ENCODE data around the gene SIRT5. TPM values are rescaled to one million over a fixed set of nuclear protein-coding genes. Genes with fewer than 3 reads are reported as not detected.

Gene SIRT5
- polyA plus RNA-seq, 1 donor from 2014 or later: 15.9 TPM

DNA sequence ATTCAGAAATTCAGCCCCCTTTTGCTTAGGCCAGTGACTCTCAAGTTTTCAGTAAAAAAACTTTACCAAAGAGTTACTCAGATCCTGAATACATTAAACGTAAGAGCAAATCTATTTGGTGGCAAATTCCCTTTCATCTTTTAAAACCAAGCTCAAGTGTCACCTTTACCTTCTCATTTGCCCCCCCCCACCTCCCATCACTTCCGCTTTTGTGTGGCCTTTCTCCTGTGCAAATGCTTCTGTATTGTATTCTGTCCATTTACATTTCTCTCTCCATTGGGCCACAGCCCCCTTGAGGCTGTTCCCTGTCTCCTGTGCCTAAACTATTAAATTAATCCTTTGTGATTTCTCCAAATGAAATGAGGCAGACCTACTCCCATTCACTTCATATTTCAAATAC is 42.7 kb downstream of the SIRT5 start:
- H3K4me2 ChIP-seq (ENCODE audit: low read length): peak overlapping the region; percentile 93
- peaks cover 22% of the 10 kb centered on the region for H3K36me3 ChIP-seq (ENCODE audit: insufficient read depth, low read length)
- H3K27ac ChIP-seq (ENCODE audit: low read length): no peak overlapping the region

DNA sequence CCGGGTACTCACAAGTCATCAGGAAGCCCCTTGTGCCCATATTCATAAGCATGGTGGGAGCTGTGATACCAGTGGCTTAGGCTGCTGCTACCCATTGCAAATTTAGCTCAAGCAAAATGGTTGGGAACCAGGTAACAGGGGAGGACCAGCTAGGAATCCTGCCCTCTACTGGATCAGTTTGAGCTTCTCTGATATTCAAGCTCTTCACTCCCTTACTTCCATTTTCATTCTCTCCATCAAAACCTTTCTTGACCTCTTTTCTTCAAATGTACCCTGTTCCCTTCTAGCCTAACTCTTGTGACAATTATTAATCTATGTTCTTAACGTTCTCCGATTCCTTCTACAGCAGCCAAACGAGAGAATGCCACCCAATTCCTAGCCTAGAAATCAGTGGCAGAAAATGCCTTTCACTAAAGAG is 50.5 kb downstream of the SIRT5 start:
- Histone ChIP-seq H3K27me3 (ENCODE audit: insufficient read depth, low read depth, low read length) (no peaks in the 10 kb centered on the region), H3K9me3 (ENCODE audit: low read length) (no peaks in the 10 kb centered on the region), H3K4me3 (ENCODE audit: low read length) (no peak overlapping the region), H2AFZ (ENCODE audit: low read depth, low read length) (no peak overlapping the region), H3K27ac (ENCODE audit: low read length) (no peak overlapping the region), H3K79me2 (replicated peaks; ENCODE audit: insufficient read depth, low read length) (no peaks in the 10 kb centered on the region), H3K36me3 (ENCODE audit: insufficient read depth, low read length) (peaks cover 14% of the 10 kb centered on the region), H3K4me2 (ENCODE audit: low read length) (no peak overlapping the region), H3K9ac (ENCODE audit: low read length) (no peak overlapping the region), H4K20me1 (ENCODE audit: insufficient read depth) (no peaks in the 10 kb centered on the region), H3F3A (ENCODE audit: insufficient read depth, low read length, poor library complexity, severe bottlenecking) (no peaks in the 10 kb centered on the region), H3K9me2 (ENCODE audit: insufficient read depth, low read length) (no peaks in the 10 kb centered on the region)
- TF ChIP-seq, protein P1, sequence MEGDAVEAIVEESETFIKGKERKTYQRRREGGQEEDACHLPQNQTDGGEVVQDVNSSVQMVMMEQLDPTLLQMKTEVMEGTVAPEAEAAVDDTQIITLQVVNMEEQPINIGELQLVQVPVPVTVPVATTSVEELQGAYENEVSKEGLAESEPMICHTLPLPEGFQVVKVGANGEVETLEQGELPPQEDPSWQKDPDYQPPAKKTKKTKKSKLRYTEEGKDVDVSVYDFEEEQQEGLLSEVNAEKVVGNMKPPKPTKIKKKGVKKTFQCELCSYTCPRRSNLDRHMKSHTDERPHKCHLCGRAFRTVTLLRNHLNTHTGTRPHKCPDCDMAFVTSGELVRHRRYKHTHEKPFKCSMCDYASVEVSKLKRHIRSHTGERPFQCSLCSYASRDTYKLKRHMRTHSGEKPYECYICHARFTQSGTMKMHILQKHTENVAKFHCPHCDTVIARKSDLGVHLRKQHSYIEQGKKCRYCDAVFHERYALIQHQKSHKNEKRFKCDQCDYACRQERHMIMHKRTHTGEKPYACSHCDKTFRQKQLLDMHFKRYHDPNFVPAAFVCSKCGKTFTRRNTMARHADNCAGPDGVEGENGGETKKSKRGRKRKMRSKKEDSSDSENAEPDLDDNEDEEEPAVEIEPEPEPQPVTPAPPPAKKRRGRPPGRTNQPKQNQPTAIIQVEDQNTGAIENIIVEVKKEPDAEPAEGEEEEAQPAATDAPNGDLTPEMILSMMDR (IDR thresholded peaks at IDR 0.05; ENCODE audit: poor library complexity, severe bottlenecking): peak; percentile 50
- TF ChIP-seq RAD21 (conservative IDR thresholded peaks at IDR 0.05): peak; percentile 12
- TF ChIP-seq EZH2 (IDR thresholded peaks at IDR 0.05; ENCODE audit: borderline replicate concordance, insufficient read depth, low read length, poor library complexity, severe bottlenecking): no peak
- no peak for TF ChIP-seq TAF1 (IDR thresholded peaks at IDR 0.05; ENCODE audit: low read depth)
- TF ChIP-seq SMC3 (conservative IDR thresholded peaks at IDR 0.05; ENCODE audit: poor library complexity): peak; percentile 37

More for the DNA sequence above, 42.7 kb downstream of the SIRT5 start:
- Histone ChIP-seq H3K79me2 (replicated peaks; ENCODE audit: insufficient read depth, low read length) (peaks cover 20% of the 10 kb centered on the region), H4K20me1 (ENCODE audit: insufficient read depth) (no peaks in the 10 kb centered on the region), H3K4me3 (ENCODE audit: low read length) (peak overlapping the region; percentile 98), H3K9me2 (ENCODE audit: insufficient read depth, low read length) (no peaks in the 10 kb centered on the region), H3K27me3 (ENCODE audit: insufficient read depth, low read depth, low read length) (no peaks in the 10 kb centered on the region), H3F3A (ENCODE audit: insufficient read depth, low read length, poor library complexity, severe bottlenecking) (peaks cover 4% of the 10 kb centered on the region), H3K9me3 (ENCODE audit: low read length) (no peaks in the 10 kb centered on the region), H2AFZ (ENCODE audit: low read depth, low read length) (no peak overlapping the region), H3K9ac (ENCODE audit: low read length) (no peak overlapping the region)
- TF ChIP-seq TAF1 (IDR thresholded peaks at IDR 0.05; ENCODE audit: low read depth) (no peak), REST (IDR thresholded peaks at IDR 0.05; ENCODE audit: borderline replicate concordance) (no peak), EZH2 (IDR thresholded peaks at IDR 0.05; ENCODE audit: borderline replicate concordance, insufficient read depth, low read length, poor library complexity, severe bottlenecking) (no peak), RAD21 (conservative IDR thresholded peaks at IDR 0.05) (no peak)

- H3K4me3 ChIP-seq (ENCODE audit: low read length): no peak overlapping the region
- H3K36me3 ChIP-seq (ENCODE audit: insufficient read depth, low read length): no peaks in the 10 kb centered on the region
- H3K79me2 ChIP-seq (replicated peaks; ENCODE audit: insufficient read depth, low read length): no peaks in the 10 kb centered on the region
- no peaks in the 10 kb centered on the region for H4K20me1 ChIP-seq (ENCODE audit: insufficient read depth)
- H3F3A ChIP-seq (ENCODE audit: insufficient read depth, low read length, poor library complexity, severe bottlenecking): no peaks in the 10 kb centered on the region
- TF ChIP-seq EP300 (conservative IDR thresholded peaks at IDR 0.05; ENCODE audit: poor library complexity, severe bottlenecking) (no peak), RAD21 (conservative IDR thresholded peaks at IDR 0.05) (no peak), TAF1 (IDR thresholded peaks at IDR 0.05; ENCODE audit: low read depth) (no peak), REST (IDR thresholded peaks at IDR 0.05; ENCODE audit: borderline replicate concordance) (no peak), SMC3 (conservative IDR thresholded peaks at IDR 0.05; ENCODE audit: poor library complexity) (no peak), POLR2AphosphoS5 (IDR thresholded peaks at IDR 0.05) (no peak), MXI1 (conservative IDR thresholded peaks at IDR 0.05; ENCODE audit: poor library complexity, severe bottlenecking) (no peak), EZH2 (IDR thresholded peaks at IDR 0.05; ENCODE audit: borderline replicate concordance, insufficient read depth, low read length, poor library complexity, severe bottlenecking) (no peak)
- TF ChIP-seq, protein P1 (IDR thresholded peaks at IDR 0.05; ENCODE audit: poor library complexity, severe bottlenecking): no peak
- no peak overlapping the region for H3K27ac ChIP-seq (ENCODE audit: low read length)
- H2AFZ ChIP-seq (ENCODE audit: low read depth, low read length): no peak overlapping the region
- no peaks in the 10 kb centered on the region for H3K9me2 ChIP-seq (ENCODE audit: insufficient read depth, low read length)
- no peak overlapping the region for H3K4me2 ChIP-seq (ENCODE audit: low read length)
- no peak overlapping the region for H3K9ac ChIP-seq (ENCODE audit: low read length)
- no peaks in the 10 kb centered on the region for H3K27me3 ChIP-seq (ENCODE audit: insufficient read depth, low read depth, low read length)
- no peaks in the 10 kb centered on the region for H3K9me3 ChIP-seq (ENCODE audit: low read length)
Observed at GRCh38 chr6:13629459-13630116, 55.2 kb downstream of the SIRT5 start.

All from neural cell (in vitro differentiated cells).